ENCODE measurements around the gene MAGEB1.

The MAGEB1 gene

GRCh38 chrX:30296408-30297254, 49.7 kb downstream of the MAGEB1 start:
- no peak for DNase-seq (ENCODE audit: low read depth in 2 of 2)

DNA sequence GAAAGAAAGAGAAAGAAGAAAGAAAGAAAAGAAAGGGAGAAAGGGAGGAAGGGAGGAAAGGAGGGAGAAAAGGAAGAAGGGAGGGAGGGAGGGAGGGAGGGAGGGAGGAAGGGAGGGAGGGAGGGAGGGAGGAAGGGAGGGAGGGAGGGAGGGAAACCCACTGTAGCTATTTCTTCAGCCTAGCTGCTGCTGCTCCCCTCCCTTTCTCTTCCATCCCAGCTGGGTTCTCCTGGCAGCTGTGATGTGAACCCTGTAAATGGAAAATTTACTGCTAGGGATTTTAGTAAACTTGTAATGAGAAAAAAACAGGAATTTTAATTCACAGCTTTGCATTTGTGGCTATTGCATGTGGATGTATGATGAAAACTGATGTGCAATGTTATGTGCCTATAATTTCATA, 54.3 kb downstream of the MAGEB1 start:
- DNase-seq (ENCODE audit: low read depth in 2 of 2), result no peak

Measured in stimulated activated CD4-positive, alpha-beta T cell treated with anti-CD3 and anti-CD28 coated beads, Interleukin-12 subunit alpha, Interleukin-12 subunit beta, amount 100 ng/mL, for 24 hours (primary cell).